ENCODE measurements around the gene GPR176. TPM values are rescaled to one million over a fixed set of nuclear protein-coding genes. Genes with fewer than 3 reads are reported as not detected.

GPR176 gene
- 1 to 10 TPM; 1.7 to 8.4 (median 5.4) TPM for total RNA-seq

GRCh38 chr15:39919748-39920509, at the start of gene GPR176:
Gene GPR176 (minus strand): TSS chr15:39920266. CDS start chr15:39920026, 240 bp downstream.
- peak within 1 kb of the TSS; percentile 56 to 79 (median 72) for H3K27ac ChIP-seq (replicated peaks in 1 of 4)
- H3K4me1 ChIP-seq: peaks cover 0 to 20% (median 17%) of the 10 kb centered on the region in 4 donors
- peak within 1 kb of the TSS; percentile 63 to 77 (median 72) for H3K4me3 ChIP-seq
- 0% methylated on average over 12 of the region's 84 CpGs for WGBS
- no peaks in the 10 kb centered on the region for H3K36me3 ChIP-seq
- H3K27me3 ChIP-seq: peaks cover 0 to 21% (median 13%) of the 10 kb centered on the region in 4 donors
- TF ChIP-seq POLR2AphosphoS5 (IDR thresholded peaks at IDR 0.05) (no peak), CTCF (IDR thresholded peaks at IDR 0.05) (no peak), POLR2A (IDR thresholded peaks at IDR 0.05; ENCODE audit: low read depth) (no peak), EP300 (IDR thresholded peaks at IDR 0.05) (no peak)
- no peak for DNase-seq (ENCODE audit: extremely low spot score)
- H3K9me3 ChIP-seq: no peaks in the 10 kb centered on the region
- intact Hi-C loops (cut with DNase I): no loop called here

- Histone ChIP-seq H3K36me3 (peaks cover 18 to 76% (median 48%) of the 10 kb centered on the region in 4 donors), H3K4me3 (no peak overlapping the region), H3K9me3 (no peaks in the 10 kb centered on the region), H3K27me3 (no peaks in the 10 kb centered on the region), H3K4me1 (peaks cover 8 to 14% (median 10%) of the 10 kb centered on the region in 4 donors), H3K27ac (replicated peaks in 1 of 4) (no peak overlapping the region)
- 92% methylated on average over 2 of the region's 2 CpGs for WGBS
- no peak for TF ChIP-seq POLR2AphosphoS5 (IDR thresholded peaks at IDR 0.05)
- TF ChIP-seq EP300 (IDR thresholded peaks at IDR 0.05): no peak
- no peak for TF ChIP-seq CTCF (IDR thresholded peaks at IDR 0.05)
- no peak for TF ChIP-seq POLR2A (IDR thresholded peaks at IDR 0.05; ENCODE audit: low read depth)
- intact Hi-C loops (cut with DNase I): no loop called here
- DNase-seq (ENCODE audit: extremely low spot score): no peak
Observed at GRCh38 chr15:39969002-39969394, 48.9 kb upstream of the GPR176 start.

- Histone ChIP-seq H3K27me3 (no peaks in the 10 kb centered on the region), H3K36me3 (peaks cover 18 to 70% (median 43%) of the 10 kb centered on the region in 4 donors), H3K9me3 (no peaks in the 10 kb centered on the region), H3K27ac (replicated peaks in 1 of 4) (no peak overlapping the region), H3K4me3 (no peak overlapping the region), H3K4me1 (peaks cover 8 to 14% (median 10%) of the 10 kb centered on the region in 4 donors)
- no peak for DNase-seq (ENCODE audit: extremely low spot score)
- TF ChIP-seq POLR2AphosphoS5 (IDR thresholded peaks at IDR 0.05) (no peak), POLR2A (IDR thresholded peaks at IDR 0.05; ENCODE audit: low read depth) (no peak), CTCF (IDR thresholded peaks at IDR 0.05) (no peak), EP300 (IDR thresholded peaks at IDR 0.05) (no peak)
- intact Hi-C loops (cut with DNase I): no loop called here
- WGBS: 92% methylated on average over 3 of the region's 3 CpGs
Observed at GRCh38 chr15:39968273-39969001, 48.4 kb upstream of the GPR176 start.

GRCh38 chr15:39966521-39966920, 46.5 kb upstream of the GPR176 start:
- DNase-seq (ENCODE audit: extremely low spot score): no peak
- 76% methylated on average over 2 of the region's 2 CpGs for WGBS
- H3K9me3 ChIP-seq: no peaks in the 10 kb centered on the region
- H3K27ac ChIP-seq (replicated peaks in 1 of 4): no peak overlapping the region
- H3K4me1 ChIP-seq: peaks cover 8 to 14% (median 10%) of the 10 kb centered on the region in 4 donors
- intact Hi-C loops (cut with DNase I): no loop called here
- no peaks in the 10 kb centered on the region for H3K27me3 ChIP-seq
- H3K4me3 ChIP-seq: no peak overlapping the region
- TF ChIP-seq POLR2A (IDR thresholded peaks at IDR 0.05; ENCODE audit: low read depth): no peak
- TF ChIP-seq EP300 (IDR thresholded peaks at IDR 0.05): no peak
- TF ChIP-seq POLR2AphosphoS5 (IDR thresholded peaks at IDR 0.05): no peak
- no peak for TF ChIP-seq CTCF (IDR thresholded peaks at IDR 0.05)
- H3K36me3 ChIP-seq: peaks cover 28 to 76% (median 48%) of the 10 kb centered on the region in 4 donors
